Nephron progenitor cell (in vitro differentiated cells): Measurements from ENCODE around the gene BMP2K.

Source experiments
- DNase-seq: peaks from one replicate; pipeline ENCODE4 v3.0.0; 2021
- H3K27ac Mint-ChIP-seq: 2 replicates; pipeline ENCODE4 v1.8.0; 2021; ENCODE audit warnings: mild to moderate bottlenecking, moderate library complexity, mixed read lengths
- H3K27me3 Mint-ChIP-seq: 2 replicates; pipeline ENCODE4 v1.8.0; 2021; ENCODE audit warnings: mild to moderate bottlenecking, low read depth, mixed read lengths; ENCODE audit not compliant: poor library complexity
- H3K36me3 Mint-ChIP-seq: 2 replicates; pipeline ENCODE4 v1.8.0; 2021; ENCODE audit warnings: low read depth, mixed read lengths
- H3K4me1 Mint-ChIP-seq: 2 replicates; pipeline ENCODE4 v1.8.0; 2021; ENCODE audit warnings: mixed read lengths
- H3K4me3 Mint-ChIP-seq: 2 replicates; pipeline ENCODE4 v1.8.0; 2021; ENCODE audit warnings: mild to moderate bottlenecking, moderate library complexity, mixed read lengths
- H3K9me3 Mint-ChIP-seq: 2 replicates; pipeline ENCODE4 v1.8.0; 2021; ENCODE audit warnings: mild to moderate bottlenecking, moderate library complexity, mixed read lengths
- TF ChIP-seq, protein P1 (sequence below): fragments of 200-600 bp; sonication (generic); IDR thresholded peaks from 2 replicates; pipeline ENCODE4 v1.5.0; 2021; ENCODE audit warnings: antibody characterized with exemption

BMP2K gene

GRCh38 chr4:78800965-78801364, 24.8 kb downstream of the BMP2K start:
- Mint-ChIP-seq H3K36me3 (peaks cover 30% of the 10 kb centered on the region), H3K27me3 (no peaks in the 10 kb centered on the region), H3K4me1 (no peaks in the 10 kb centered on the region), H3K9me3 (peaks cover 35% of the 10 kb centered on the region), H3K27ac (no peak overlapping the region), H3K4me3 (no peak overlapping the region)
- TF ChIP-seq, protein P1, sequence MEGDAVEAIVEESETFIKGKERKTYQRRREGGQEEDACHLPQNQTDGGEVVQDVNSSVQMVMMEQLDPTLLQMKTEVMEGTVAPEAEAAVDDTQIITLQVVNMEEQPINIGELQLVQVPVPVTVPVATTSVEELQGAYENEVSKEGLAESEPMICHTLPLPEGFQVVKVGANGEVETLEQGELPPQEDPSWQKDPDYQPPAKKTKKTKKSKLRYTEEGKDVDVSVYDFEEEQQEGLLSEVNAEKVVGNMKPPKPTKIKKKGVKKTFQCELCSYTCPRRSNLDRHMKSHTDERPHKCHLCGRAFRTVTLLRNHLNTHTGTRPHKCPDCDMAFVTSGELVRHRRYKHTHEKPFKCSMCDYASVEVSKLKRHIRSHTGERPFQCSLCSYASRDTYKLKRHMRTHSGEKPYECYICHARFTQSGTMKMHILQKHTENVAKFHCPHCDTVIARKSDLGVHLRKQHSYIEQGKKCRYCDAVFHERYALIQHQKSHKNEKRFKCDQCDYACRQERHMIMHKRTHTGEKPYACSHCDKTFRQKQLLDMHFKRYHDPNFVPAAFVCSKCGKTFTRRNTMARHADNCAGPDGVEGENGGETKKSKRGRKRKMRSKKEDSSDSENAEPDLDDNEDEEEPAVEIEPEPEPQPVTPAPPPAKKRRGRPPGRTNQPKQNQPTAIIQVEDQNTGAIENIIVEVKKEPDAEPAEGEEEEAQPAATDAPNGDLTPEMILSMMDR = no peak
- no peak for DNase-seq

DNA sequence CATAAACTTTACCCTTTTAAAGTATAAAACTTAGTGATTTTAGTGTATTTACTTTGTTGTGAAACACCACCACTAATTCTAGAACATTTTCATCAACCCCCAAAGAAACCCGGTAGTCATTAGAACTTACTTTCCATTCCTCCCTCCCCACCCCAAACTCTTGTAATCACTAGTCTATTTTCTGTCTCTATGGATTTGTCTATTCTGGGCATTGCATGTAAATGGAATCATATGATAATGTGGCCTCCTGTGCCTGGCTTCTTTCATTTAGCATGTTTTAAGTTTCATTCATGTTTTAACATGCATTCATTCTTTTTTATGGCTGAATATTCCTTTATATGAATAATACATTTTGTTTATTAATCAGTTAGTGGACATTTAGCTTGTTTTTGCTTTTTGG, 27.8 kb downstream of the BMP2K start:
- Mint-ChIP-seq H3K27ac (no peak overlapping the region), H3K36me3 (peaks cover 51% of the 10 kb centered on the region), H3K9me3 (peaks cover 62% of the 10 kb centered on the region), H3K4me1 (peaks cover under 1% of the 10 kb centered on the region), H3K27me3 (peaks cover 3% of the 10 kb centered on the region), H3K4me3 (no peak overlapping the region)
- TF ChIP-seq, protein P1 = no peak
- no peak for DNase-seq

DNA sequence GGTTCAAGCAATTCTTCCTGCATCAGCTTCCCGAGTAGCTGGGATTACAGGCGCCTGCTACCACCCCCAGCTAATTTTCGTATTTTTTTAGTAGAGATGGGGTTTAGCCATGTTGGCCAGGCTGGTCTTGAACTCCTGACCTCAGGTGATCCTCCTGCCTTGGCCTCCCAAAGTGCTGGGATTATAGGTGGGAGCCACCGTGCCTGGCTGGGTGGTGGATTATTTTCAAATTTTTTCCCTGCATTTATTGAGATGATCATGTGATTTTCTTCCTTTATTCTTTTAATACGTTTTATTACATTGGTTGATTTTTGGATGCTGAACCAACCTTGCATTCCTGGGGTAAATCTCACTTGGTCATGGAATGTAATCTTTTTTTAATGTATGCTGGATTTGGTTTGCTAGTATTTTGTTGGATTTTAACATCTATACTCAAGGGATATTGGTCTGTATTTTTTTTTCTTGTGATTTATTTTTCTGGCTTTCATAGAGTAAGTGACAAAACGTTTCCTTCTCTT, 30.9 kb downstream of the BMP2K start:
- Mint-ChIP-seq H3K36me3 (peaks cover 59% of the 10 kb centered on the region), H3K27me3 (peaks cover 3% of the 10 kb centered on the region), H3K4me3 (no peak overlapping the region), H3K27ac (no peak overlapping the region), H3K4me1 (peaks cover 16% of the 10 kb centered on the region), H3K9me3 (peaks cover 62% of the 10 kb centered on the region)
- TF ChIP-seq, protein P1 = no peak
- DNase-seq = no peak

DNA sequence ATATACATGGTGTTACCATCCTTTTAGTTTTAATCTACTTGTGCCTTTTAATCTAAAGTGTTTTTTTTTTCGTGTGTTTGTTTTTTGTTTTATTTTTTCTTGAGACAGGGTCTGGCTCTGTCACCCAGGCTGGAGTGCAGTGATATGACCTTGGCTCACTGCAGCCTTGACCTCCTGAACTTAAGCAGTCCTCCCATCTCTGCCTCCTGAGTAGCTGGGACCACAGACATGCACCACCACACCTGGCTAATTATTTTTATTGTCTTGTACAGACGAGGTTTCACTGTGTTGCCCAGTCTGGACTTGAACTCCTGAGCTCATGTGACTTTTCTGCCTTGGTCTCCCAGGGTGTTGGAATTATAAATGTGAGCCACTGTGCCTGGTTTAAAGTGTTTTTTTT, 33.1 kb downstream of the BMP2K start:
- Mint-ChIP-seq H3K4me1 (peaks cover 16% of the 10 kb centered on the region), H3K36me3 (peaks cover 58% of the 10 kb centered on the region), H3K4me3 (no peak overlapping the region), H3K27ac (no peak overlapping the region), H3K27me3 (peaks cover 3% of the 10 kb centered on the region), H3K9me3 (peaks cover 47% of the 10 kb centered on the region)
- TF ChIP-seq, protein P1 = no peak
- no peak for DNase-seq

GRCh38 chr4:78809928-78810835, 34.0 kb downstream of the BMP2K start:
- Mint-ChIP-seq H3K36me3 (peaks cover 52% of the 10 kb centered on the region), H3K4me3 (no peak overlapping the region), H3K4me1 (peaks cover 16% of the 10 kb centered on the region), H3K9me3 (peaks cover 38% of the 10 kb centered on the region), H3K27ac (peak overlapping the region; percentile 65), H3K27me3 (peaks cover 3% of the 10 kb centered on the region)
- TF ChIP-seq, protein P1 = no peak
- no peak for DNase-seq

DNA sequence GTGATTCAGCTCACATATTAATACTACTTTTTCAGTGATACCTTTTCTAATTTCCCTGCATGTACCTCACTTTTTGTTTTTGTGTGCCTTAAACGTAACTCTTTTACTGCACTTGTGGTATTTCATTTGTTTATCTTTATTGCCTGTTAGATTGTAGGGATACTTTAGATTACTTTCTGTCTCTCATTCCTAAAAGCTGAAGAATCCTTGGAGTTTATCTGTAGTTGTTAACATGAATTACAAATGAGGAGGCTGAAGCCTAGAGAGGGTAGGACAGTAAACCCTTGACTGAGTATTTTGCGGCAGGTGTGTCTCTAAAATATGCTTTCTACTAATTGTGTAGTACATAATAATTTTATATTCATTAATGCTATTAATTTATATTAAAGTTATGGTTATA, 34.9 kb downstream of the BMP2K start:
- H3K27me3 Mint-ChIP-seq = peaks cover 3% of the 10 kb centered on the region
- H3K27ac Mint-ChIP-seq = no peak overlapping the region

More for the DNA sequence above, 34.9 kb downstream of the BMP2K start:
- peaks cover 44% of the 10 kb centered on the region for H3K36me3 Mint-ChIP-seq
- peaks cover 30% of the 10 kb centered on the region for H3K9me3 Mint-ChIP-seq
- peaks cover 16% of the 10 kb centered on the region for H3K4me1 Mint-ChIP-seq
- DNase-seq = no peak
- H3K4me3 Mint-ChIP-seq = no peak overlapping the region
- TF ChIP-seq, protein P1 = no peak
